Transverse colon (tissue), 4 donors: ENCODE data around the gene MAMSTR. TPM values are rescaled to one million over a fixed set of nuclear protein-coding genes. Genes with fewer than 3 reads are reported as not detected.
A peak's percentile ranks its signal among the peaks of the same experiment; 100 is the strongest.

Experiments used
- DNase-seq: peaks from one replicate; pipeline ENCODE4 v3.0.0-alpha.2; 2019
- H3K27ac ChIP-seq, 4 donors: fragments of 200-600 bp; sonication (generic); 2 replicates each; pipeline ENCODE4 v1.5.1; 2016 to 2018; ENCODE audit warnings: inconsistent platforms in 4 of 4
- H3K27me3 ChIP-seq: fragments of 200-600 bp; sonication (generic); 2 replicates; pipeline ENCODE4 v1.5.1; 2017; ENCODE audit warnings: inconsistent platforms
- H3K36me3 ChIP-seq, 4 donors: fragments of 200-600 bp; sonication (generic); 2 replicates each; pipeline ENCODE4 v1.5.1; 2017 to 2019; ENCODE audit warnings: inconsistent platforms in 4 of 4
- H3K4me1 ChIP-seq, 4 donors: fragments of 200-600 bp; sonication (generic); 2 replicates each; pipeline ENCODE4 v1.5.1; 2017 to 2020; ENCODE audit warnings: inconsistent platforms in 4 of 4
- H3K4me3 ChIP-seq, 4 donors: fragments of 200-600 bp; sonication (generic); 1 replicate in 1 of 4; 2 replicates in 3 of 4; pipeline versions ENCODE4 v1.5.1 to v1.6.1; 2017 to 2019; ENCODE audit warnings: inconsistent platforms in 4 of 4
- H3K9me3 ChIP-seq, 2 donors: fragments of 200-600 bp; sonication (generic); 2 replicates each; pipeline ENCODE4 v1.5.1; 2017 to 2019; ENCODE audit warnings: inconsistent platforms in 2 of 2
- CTCF ChIP-seq, 5 experiments: fragments of 200-600 bp in 3 of 5; fragments of 450-650 bp in 2 of 5; sonication (generic) in 3 of 5; IDR thresholded peaks; 1 replicate in 2 of 5; 2 replicates in 3 of 5; pipeline ENCODE4 v1.5.1; 2016 to 2017; ENCODE audit warnings: antibody characterized with exemption in 5 of 5, inconsistent platforms in 3 of 5, mild to moderate bottlenecking in 2 of 5, moderate library complexity in 1 of 5
- EP300 ChIP-seq: sonication (generic); formaldehyde crosslinking; IDR thresholded peaks from one replicate; pipeline ENCODE4 v1.6.1; 2017; ENCODE audit warnings: antibody characterized with exemption, low read depth
- POLR2A ChIP-seq: fragments of 450-650 bp; IDR thresholded peaks from one replicate; pipeline ENCODE4 v1.6.1; 2016; ENCODE audit warnings: antibody characterized with exemption, mild to moderate bottlenecking, moderate library complexity
- POLR2AphosphoS5 ChIP-seq, 3 donors: sonication (generic); formaldehyde crosslinking; IDR thresholded peaks; one replicate each; pipeline ENCODE4 v1.6.1; 2016; ENCODE audit warnings: antibody characterized with exemption in 3 of 3
- WGBS, 2 donors: methylation state at CpG; one replicate each; pipeline ENCODE4 v1.1.5; 2018; ENCODE audit warnings: low coverage in 1 of 2; 5-methylcytosine and 5-hydroxymethylcytosine counted together
- in situ Hi-C, 4 donors: fragments of 200-750 bp; cut with MboI; loops; one replicate each; pipeline versions ENCODE4 v1.15.0 to v1.15.1; 2017; ENCODE audit warnings: low sequenced_read_pairs in 3 of 4, low pct_ligation_motif_present in 1 of 4, low pct_unique_long_range_greater_than_20kb in 1 of 4
- intact Hi-C: fragments of 100-400 bp; cut with DNase I; formaldehyde crosslinking; loops from one replicate; pipeline ENCODE4 v1.15.1; 2023; ENCODE audit warnings: low total_unique reads
- total RNA-seq, 4 donors: library from RNA; depleted of rRNA; stranded (reverse); fragments of >200 nt; gene quantifications; one replicate each; pipeline ENCODE4 v1.1.0, GENCODE V29; 2016

The MAMSTR gene
- total RNA-seq, 4 donors from 2014 or later: 0.55 to 2.2 (median 1.6) TPM; not detected in 1

- Histone ChIP-seq H3K27me3 (peaks cover 6% of the 10 kb centered on the region), H3K4me1 (peaks cover 0 to 8% (median 0%) of the 10 kb centered on the region in 4 donors), H3K4me3 (no peak overlapping the region), H3K36me3 (no peaks in the 10 kb centered on the region), H3K9me3 (no peaks in the 10 kb centered on the region), H3K27ac (peak overlapping the region in 2 of 4 donors; percentile 50 to 60)
- in situ Hi-C loops: no loop called here
- no peak for DNase-seq
- WGBS, 2 donors: 67 to 73% methylated on average over 1 to 2 of the region's 2 CpGs
- TF ChIP-seq POLR2AphosphoS5 (IDR thresholded peaks at IDR 0.05) (no peak), POLR2A (no peak), CTCF (IDR thresholded peaks at IDR 0.05) (no peak), EP300 (no peak)
- intact Hi-C loops: no loop called here
Measured at GRCh38 chr19:48726556-48726955, 7.0 kb upstream of the MAMSTR start.

- no peaks in the 10 kb centered on the region for H3K36me3 ChIP-seq
- no peak overlapping the region for H3K4me3 ChIP-seq
- peak; percentile 39 for DNase-seq
- intact Hi-C loops: no loop called here
- peaks cover 3 to 16% (median 5%) of the 10 kb centered on the region in 4 donors for H3K4me1 ChIP-seq
- no peaks in the 10 kb centered on the region for H3K27me3 ChIP-seq
- peak overlapping the region; percentile 26 to 60 (median 54) for H3K27ac ChIP-seq
- no peaks in the 10 kb centered on the region for H3K9me3 ChIP-seq
- 31 to 51% methylated on average over 6 to 11 of the region's 11 CpGs for WGBS, 2 donors
- TF ChIP-seq POLR2A (no peak), POLR2AphosphoS5 (IDR thresholded peaks at IDR 0.05) (peak in 2 of 3 donors; percentile 17 to 27), EP300 (peak; percentile 4), CTCF (IDR thresholded peaks at IDR 0.05) (no peak)
- in situ Hi-C loops: no loop called here
Measured at GRCh38 chr19:48724796-48725753, 5.5 kb upstream of the MAMSTR start.

- WGBS, 2 donors: 36 to 74% methylated on average over 3 to 11 of the region's 11 CpGs
- TF ChIP-seq EP300 (no peak), CTCF (IDR thresholded peaks at IDR 0.05) (no peak), POLR2A (no peak), POLR2AphosphoS5 (IDR thresholded peaks at IDR 0.05) (no peak)
- no peaks in the 10 kb centered on the region for H3K27me3 ChIP-seq
- in situ Hi-C loops (no loop called here), intact Hi-C loops (no loop called here)
- no peak overlapping the region for H3K27ac ChIP-seq
- no peak for DNase-seq
- peaks cover 4 to 23% (median 7%) of the 10 kb centered on the region in 4 donors for H3K4me1 ChIP-seq
- no peaks in the 10 kb centered on the region for H3K9me3 ChIP-seq
- H3K36me3 ChIP-seq: no peaks in the 10 kb centered on the region
- no peak overlapping the region for H3K4me3 ChIP-seq
Measured at GRCh38 chr19:48722196-48722708, 2.7 kb upstream of the MAMSTR start.

- no peaks in the 10 kb centered on the region for H3K36me3 ChIP-seq
- H3K27me3 ChIP-seq: no peaks in the 10 kb centered on the region
- H3K4me3 ChIP-seq: peak overlapping the region; percentile 8 to 67 (median 43)
- H3K4me1 ChIP-seq: peaks cover 7 to 36% (median 19%) of the 10 kb centered on the region in 4 donors
- peak; percentile 99 for DNase-seq
- 0 to 13% methylated on average over 1 to 42 of the region's 42 CpGs for WGBS, 2 donors
- peak overlapping the region; percentile 81 to 88 (median 86) for H3K27ac ChIP-seq
- TF ChIP-seq POLR2A (no peak), POLR2AphosphoS5 (IDR thresholded peaks at IDR 0.05) (peak in 2 of 3 donors; percentile 36 to 50)
- in situ Hi-C loops (no loop called here), intact Hi-C loops (no loop called here)
- no peaks in the 10 kb centered on the region for H3K9me3 ChIP-seq
Measured at GRCh38 chr19:48720613-48721296, 1.2 kb upstream of the MAMSTR start.
